ENCODE data around the gene CD69. TPM values are rescaled to one million over a fixed set of nuclear protein-coding genes. Genes with fewer than 3 reads are reported as not detected.
"Not testable (repeated sequence)": the region's sequence is repeated elsewhere in the genome, so short reads cannot be mapped to it uniquely, and the experiment has no call there.

CD69 gene
- total and polyA plus RNA-seq, 2 donors (not counting 1 experiment from before 2014, with no cell fraction given): 45.1 to 997 TPM

- Mint-ChIP-seq H3K9me3 (ENCODE audit: insufficient read depth) (peaks cover 2% of the 10 kb centered on the region), H3K27ac (peak overlapping the region; percentile 89), H3K4me1 (peaks cover 85% of the 10 kb centered on the region), H3K27me3 (no peaks in the 10 kb centered on the region), H3K4me3 (peak overlapping the region; percentile 35)
- peaks cover 31% of the 10 kb centered on the region for H3K79me2 ChIP-seq (ENCODE audit: control insufficient read depth, insufficient read depth, low read length)
- intact Hi-C loops (cut with micrococcal nuclease): loop anchor here (2.0 to 5.0 kb wide), 2 partner anchors 29 to 35 kb away; no protein-coding TSS in a partner anchor
- ATAC-seq (ENCODE audit: low read depth) (peak; percentile 46), DNase-seq (no peak)
- peaks cover 0 to 4% (median 3%) of the 10 kb centered on the region in 3 donors for H3K9me3 ChIP-seq (ENCODE audit: control extremely low read depth in 1 of 3, control insufficient read depth in 2 of 3, insufficient read depth in 1 of 3, low read length in 2 of 3)
- H3K4me1 ChIP-seq (ENCODE audit: control insufficient read depth in 2 of 2, insufficient read depth in 2 of 2, low read length in 2 of 2): peaks cover 77 to 78% of the 10 kb centered on the region in 2 donors
- ChIA-PET POLR2A (interaction anchor here (2.9 kb wide), 1 partner anchor 57 kb away, joined by 10 read pairs; no protein-coding TSS in a partner anchor), CTCF (interaction anchor here (1.1 to 7.8 kb wide), 16 partner anchors 10 to 376 kb away, joined by 3 to 81 read pairs (median 9); partner anchors contain the start of gene CLECL1)
- H3K27me3 ChIP-seq (replicated peaks in 1 of 4; ENCODE audit: control extremely low read depth in 1 of 4, control insufficient read depth in 3 of 4, insufficient read depth in 4 of 4, low read length in 3 of 4): no peaks in the 10 kb centered on the region
- peak overlapping the region; percentile 72 to 92 for H3K27ac ChIP-seq (ENCODE audit: low read length in 2 of 2)
- no peaks in the 10 kb centered on the region for H4K20me1 ChIP-seq (ENCODE audit: control insufficient read depth, insufficient read depth, low read length, poor library complexity, severe bottlenecking)
- H3K4me3 ChIP-seq (ENCODE audit: control extremely low read depth in 1 of 5, extremely low read depth in 1 of 5, insufficient read depth in 1 of 5, low read depth in 2 of 5, low read length in 4 of 5): peak overlapping the region in 3 of 5 experiments; percentile 13 to 47 (median 31)
- H3K9ac ChIP-seq (ENCODE audit: low read length): peak overlapping the region; percentile 54
- no peaks in the 10 kb centered on the region for H3K36me3 ChIP-seq (replicated peaks in 1 of 2; ENCODE audit: control extremely low read depth in 1 of 2, control insufficient read depth in 1 of 2, extremely low read depth in 1 of 2, insufficient read depth in 2 of 2, low read length in 1 of 2)
- no peak for TF ChIP-seq CTCF (IDR thresholded peaks at IDR 0.05)
- TF ChIP-seq EZH2 (IDR thresholded peaks at IDR 0.05; ENCODE audit: borderline replicate concordance, insufficient read depth, low read depth, low read length, poor library complexity, severe bottlenecking): no peak
- H2AFZ ChIP-seq (ENCODE audit: insufficient read depth, low read depth, low read length, poor library complexity, severe bottlenecking): peak overlapping the region; percentile 67
- peak overlapping the region; percentile 68 for H3K4me2 ChIP-seq (replicated peaks; ENCODE audit: low read depth, low read length, poor library complexity, severe bottlenecking)
Observed at GRCh38 chr12:9707356-9707755, 53.3 kb downstream of the CD69 start.

- ChIA-PET CTCF (interaction anchor here (0.5 to 7.8 kb wide), 14 partner anchors 19 to 375 kb away, joined by 3 to 81 read pairs (median 4); no protein-coding TSS in a partner anchor), POLR2A (interaction anchor here (0.8 to 0.9 kb wide), 2 partner anchors 36 to 37 kb away, joined by 3 read pairs; partner anchors contain the start of gene CLEC2D)
- Histone ChIP-seq H3K79me2 (ENCODE audit: control insufficient read depth, insufficient read depth, low read length) (peaks cover 27% of the 10 kb centered on the region), H2AFZ (ENCODE audit: insufficient read depth, low read depth, low read length, poor library complexity, severe bottlenecking) (peak overlapping the region; percentile 13), H3K27ac (ENCODE audit: low read length in 2 of 2) (peak overlapping the region; percentile 82 to 92), H3K27me3 (replicated peaks in 1 of 4; ENCODE audit: control extremely low read depth in 1 of 4, control insufficient read depth in 3 of 4, insufficient read depth in 4 of 4, low read length in 3 of 4) (no peaks in the 10 kb centered on the region), H3K36me3 (replicated peaks in 1 of 2; ENCODE audit: control extremely low read depth in 1 of 2, control insufficient read depth in 1 of 2, extremely low read depth in 1 of 2, insufficient read depth in 2 of 2, low read length in 1 of 2) (no peaks in the 10 kb centered on the region), H3K4me3 (ENCODE audit: control extremely low read depth in 1 of 5, extremely low read depth in 1 of 5, insufficient read depth in 1 of 5, low read depth in 2 of 5, low read length in 4 of 5) (peak overlapping the region in 1 of 5 experiments; percentile 45), H3K4me2 (replicated peaks; ENCODE audit: low read depth, low read length, poor library complexity, severe bottlenecking) (peak overlapping the region; percentile 68), H3K4me1 (ENCODE audit: control insufficient read depth in 2 of 2, insufficient read depth in 2 of 2, low read length in 2 of 2) (peaks cover 77% of the 10 kb centered on the region in 2 donors), H3K9me3 (ENCODE audit: control extremely low read depth in 1 of 3, control insufficient read depth in 2 of 3, insufficient read depth in 1 of 3, low read length in 2 of 3) (peaks cover 0 to 4% (median 3%) of the 10 kb centered on the region in 3 donors), H3K9ac (ENCODE audit: low read length) (peak overlapping the region; percentile 48), H4K20me1 (ENCODE audit: control insufficient read depth, insufficient read depth, low read length, poor library complexity, severe bottlenecking) (no peaks in the 10 kb centered on the region)
- no peak for TF ChIP-seq CTCF (IDR thresholded peaks at IDR 0.05)
- ATAC-seq (ENCODE audit: low read depth) (no peak), DNase-seq (peak; percentile 67)
- Mint-ChIP-seq H3K27me3 (no peaks in the 10 kb centered on the region), H3K4me1 (peaks cover 85% of the 10 kb centered on the region), H3K9me3 (ENCODE audit: insufficient read depth) (peaks cover 2% of the 10 kb centered on the region), H3K4me3 (peak overlapping the region; percentile 78), H3K27ac (peak overlapping the region; percentile 92)
- intact Hi-C loops (cut with micrococcal nuclease): loop anchor here (1.0 to 5.0 kb wide), 3 partner anchors 11 to 34 kb away; no protein-coding TSS in a partner anchor
Observed at GRCh38 chr12:9706086-9706685, 54.5 kb downstream of the CD69 start.

GRCh38 chr12:9704561-9704960 lies 56.1 kb downstream of the CD69 start:
- H4K20me1 ChIP-seq (ENCODE audit: control insufficient read depth, insufficient read depth, low read length, poor library complexity, severe bottlenecking); H3K27me3 Mint-ChIP-seq; H3K27me3 ChIP-seq (replicated peaks in 1 of 4; ENCODE audit: control extremely low read depth in 1 of 4, control insufficient read depth in 3 of 4, insufficient read depth in 4 of 4, low read length in 3 of 4); H3K9ac ChIP-seq (ENCODE audit: low read length); H3K4me3 Mint-ChIP-seq; H3K9me3 Mint-ChIP-seq (ENCODE audit: insufficient read depth); H3K36me3 ChIP-seq (replicated peaks in 1 of 2; ENCODE audit: control extremely low read depth in 1 of 2, control insufficient read depth in 1 of 2, extremely low read depth in 1 of 2, insufficient read depth in 2 of 2, low read length in 1 of 2); intact Hi-C loops (cut with micrococcal nuclease); H3K9me3 ChIP-seq (ENCODE audit: control extremely low read depth in 1 of 3, control insufficient read depth in 2 of 3, insufficient read depth in 1 of 3, low read length in 2 of 3); H3K4me3 ChIP-seq (ENCODE audit: control extremely low read depth in 1 of 5, extremely low read depth in 1 of 5, insufficient read depth in 1 of 5, low read depth in 2 of 5, low read length in 4 of 5); ATAC-seq (ENCODE audit: low read depth); H3K4me2 ChIP-seq (replicated peaks; ENCODE audit: low read depth, low read length, poor library complexity, severe bottlenecking); DNase-seq; H2AFZ ChIP-seq (ENCODE audit: insufficient read depth, low read depth, low read length, poor library complexity, severe bottlenecking); POLR2A ChIA-PET: not testable (repeated sequence)
- H3K27ac ChIP-seq (ENCODE audit: low read length in 2 of 2): peak overlapping the region in 1 of 2 donors; percentile 48
- peaks cover 24% of the 10 kb centered on the region for H3K79me2 ChIP-seq (ENCODE audit: control insufficient read depth, insufficient read depth, low read length)
- WGBS (ENCODE audit: insufficient coverage): no CpG with 5 or more reads among the region's 5 CpGs
- H3K27ac Mint-ChIP-seq: peak overlapping the region; percentile 12
- CTCF ChIA-PET: interaction anchor here (1.6 to 4.3 kb wide), 2 partner anchors 26 to 45 kb away, joined by 5 to 26 read pairs; no protein-coding TSS in a partner anchor
- H3K4me1 Mint-ChIP-seq: peaks cover 84% of the 10 kb centered on the region
- peaks cover 73 to 75% of the 10 kb centered on the region in 2 donors for H3K4me1 ChIP-seq (ENCODE audit: control insufficient read depth in 2 of 2, insufficient read depth in 2 of 2, low read length in 2 of 2)
